GM19025 (cell line): Measurements from ENCODE around the gene IPO8.
"Not testable (repeated sequence)": the region's sequence is repeated elsewhere in the genome, so short reads cannot be mapped to it uniquely, and the experiment has no call there.

Experiments
- ATAC-seq: cut with Tn5 transposase; IDR thresholded peaks from one replicate; pipeline ENCODE4 v1.9.1; 2021; ENCODE audit warnings: mild to moderate bottlenecking, low read depth, moderate library complexity; ENCODE audit not compliant: unreplicated experiment

The IPO8 gene

DNA sequence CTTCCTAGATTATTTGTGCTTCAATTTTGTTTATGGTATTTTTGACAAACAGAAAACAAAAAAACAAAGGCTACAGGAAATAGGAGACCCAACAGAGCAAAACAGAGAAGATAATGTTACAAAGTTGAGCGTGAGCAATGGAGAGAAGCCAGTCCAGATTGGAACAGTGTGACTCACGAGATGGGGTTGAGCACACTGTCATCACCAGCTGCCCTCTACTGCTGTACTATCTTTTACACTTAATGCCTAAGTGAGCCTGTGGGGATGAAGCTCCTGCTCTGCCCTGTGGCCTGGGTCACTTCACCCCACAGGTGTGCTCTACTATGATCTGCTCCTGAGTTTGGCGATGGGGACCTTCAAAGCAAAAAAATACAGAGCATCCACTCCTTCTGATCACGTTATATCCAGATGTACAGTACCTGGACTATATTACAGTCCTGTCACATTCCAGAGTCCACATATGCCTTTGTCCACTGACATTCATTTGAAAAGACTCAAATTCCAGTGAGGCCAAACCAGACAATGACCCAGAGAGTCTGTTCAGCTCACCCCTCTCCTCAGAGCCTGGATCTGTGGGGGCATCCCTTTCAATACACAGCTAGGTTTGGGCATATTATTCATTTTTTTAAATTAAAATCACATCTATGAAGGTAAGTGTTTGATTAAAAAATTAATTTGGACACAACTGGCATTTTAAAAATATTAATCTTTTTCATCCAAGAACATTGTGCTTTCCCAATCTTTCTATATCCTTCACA is 4.4 kb downstream of the IPO8 start:
- no peak for ATAC-seq

DNA sequence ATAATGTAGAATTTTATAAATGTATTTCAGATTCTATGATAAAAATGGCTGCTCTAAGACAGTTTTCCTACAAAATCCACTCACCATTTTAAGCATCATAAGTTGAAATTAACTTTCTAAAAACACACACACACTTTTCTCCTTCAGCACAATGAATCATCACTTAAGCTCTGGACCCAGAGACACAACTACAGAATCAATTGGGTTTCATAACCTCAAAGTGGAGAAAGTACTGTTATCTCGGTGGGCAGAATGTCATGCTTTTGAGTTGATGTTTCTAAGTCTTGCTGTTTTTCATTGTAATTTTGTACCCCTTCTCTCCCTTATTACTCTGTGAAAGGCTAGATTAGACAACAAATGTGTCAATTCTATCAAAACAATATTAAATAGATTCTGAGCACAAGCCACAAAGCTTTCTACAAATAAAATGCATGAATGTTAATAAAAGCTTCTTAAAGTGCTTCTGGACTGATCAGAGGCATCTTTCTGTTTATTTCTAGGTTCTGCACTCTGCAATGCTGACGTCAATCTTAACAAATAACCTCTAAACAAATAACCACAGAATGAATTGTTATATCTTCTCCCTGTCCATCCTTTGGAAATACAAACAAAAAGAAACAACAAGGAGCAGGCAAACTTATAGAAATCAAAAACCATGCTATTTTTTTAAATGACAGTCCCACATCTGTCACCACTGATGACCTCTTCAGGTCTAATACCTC is 8.2 kb downstream of the IPO8 start:
- ATAC-seq = no peak

DNA sequence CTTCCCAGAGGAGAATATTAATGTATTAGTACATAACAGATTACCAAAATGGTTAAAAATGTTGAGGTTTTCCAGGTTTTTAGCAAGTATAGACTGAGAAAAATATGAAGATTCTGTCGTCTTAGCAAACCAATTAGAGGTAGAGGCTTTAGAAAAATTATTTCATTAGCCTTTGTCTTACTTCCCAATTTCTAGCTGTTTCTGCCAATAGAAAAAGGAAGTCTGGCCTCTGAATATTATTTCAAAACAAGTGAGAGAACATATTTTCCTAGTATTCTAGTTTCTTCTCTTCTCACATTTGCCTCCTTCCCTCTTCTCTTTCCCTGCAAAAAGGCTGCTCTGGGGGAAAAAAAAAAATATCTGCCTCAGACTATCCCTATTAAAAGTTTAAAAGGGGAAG is 16.4 kb downstream of the IPO8 start:
- ATAC-seq = no peak

DNA sequence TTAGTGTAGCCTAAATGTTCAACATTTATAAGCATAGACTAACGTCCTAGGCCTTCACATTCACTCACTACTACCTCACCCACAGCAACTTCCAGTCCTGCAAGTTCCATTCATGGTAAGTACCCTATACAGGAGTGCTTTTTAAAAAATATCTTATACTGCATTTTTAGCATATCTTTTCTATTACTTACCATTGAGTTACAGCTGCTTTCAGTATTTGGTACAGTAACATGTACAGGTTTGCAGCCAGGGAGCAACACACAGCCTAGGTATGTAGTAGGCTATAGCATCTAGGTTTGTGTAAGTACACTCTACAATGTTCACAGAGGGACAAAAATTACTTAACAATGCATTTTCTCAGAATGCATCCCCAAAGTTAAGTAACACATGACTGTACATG is 17.4 kb downstream of the IPO8 start:
- ATAC-seq = no peak

DNA sequence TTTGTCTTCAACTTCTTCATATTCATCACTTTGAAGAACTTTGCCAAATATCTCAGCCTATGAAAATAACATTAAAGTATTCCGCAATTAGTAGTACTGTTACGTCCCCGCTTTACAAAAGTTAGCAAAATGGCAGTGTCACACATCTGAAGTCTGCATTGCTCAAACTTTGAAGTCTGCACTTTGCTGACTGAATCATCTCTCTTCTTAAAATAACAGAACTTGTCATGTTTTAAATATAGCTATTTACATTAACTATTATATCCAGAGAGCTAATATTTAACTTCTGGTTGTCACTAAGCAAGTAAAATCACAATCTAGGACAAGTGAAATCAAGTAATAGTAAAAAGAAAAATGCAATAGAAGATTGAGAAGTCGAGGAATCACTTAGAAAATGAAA is 34.5 kb downstream of the IPO8 start:
- ATAC-seq = no peak

DNA sequence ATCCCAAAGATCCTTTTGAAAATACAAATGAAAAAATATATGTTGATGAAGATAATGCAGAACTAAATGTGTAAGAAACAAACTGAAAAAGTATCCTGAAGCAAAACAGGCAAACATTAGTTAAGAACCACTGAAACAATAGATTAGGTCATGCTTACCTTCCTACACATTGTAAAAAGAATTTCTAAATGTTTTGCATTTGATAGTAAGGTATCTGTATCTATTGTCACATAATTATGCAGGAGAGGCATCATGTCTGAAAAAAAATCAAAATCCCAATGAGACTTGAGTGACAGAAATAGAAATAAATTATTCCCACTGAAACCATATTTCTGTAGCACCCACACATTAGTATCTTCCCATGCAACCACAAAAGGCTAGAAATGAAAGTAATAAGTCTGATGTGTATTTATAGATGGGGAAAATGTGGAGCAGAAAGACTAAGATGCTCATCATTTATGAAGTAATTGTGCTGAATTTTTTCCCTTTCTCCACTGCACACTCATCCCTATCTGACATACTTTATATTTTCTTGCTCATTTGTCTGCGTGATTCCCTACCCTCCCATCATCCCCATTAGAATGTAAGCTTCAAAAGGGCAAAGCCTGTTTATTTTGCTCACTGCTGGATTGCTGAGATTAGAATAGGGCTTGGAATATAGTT is 43.5 kb downstream of the IPO8 start:
- no peak for ATAC-seq

DNA sequence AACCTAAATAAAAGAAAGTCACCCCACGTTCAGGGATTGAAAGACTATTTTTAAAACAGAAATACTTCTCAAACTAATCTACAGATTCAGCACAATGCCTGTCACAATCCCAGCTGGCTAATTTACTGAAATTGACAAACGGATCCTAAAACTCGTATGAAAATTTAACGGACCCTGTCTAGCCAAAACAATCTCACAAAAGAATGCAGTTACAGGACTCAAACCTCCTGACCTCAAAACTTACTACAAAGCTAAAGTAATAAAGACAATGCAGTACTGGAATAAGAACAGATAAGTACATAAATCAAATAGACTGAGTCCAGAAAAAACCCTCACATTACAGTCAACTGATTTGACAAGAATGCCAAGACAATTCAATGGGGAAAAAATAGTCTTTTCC is 48.8 kb downstream of the IPO8 start:
- ATAC-seq = no peak

DNA sequence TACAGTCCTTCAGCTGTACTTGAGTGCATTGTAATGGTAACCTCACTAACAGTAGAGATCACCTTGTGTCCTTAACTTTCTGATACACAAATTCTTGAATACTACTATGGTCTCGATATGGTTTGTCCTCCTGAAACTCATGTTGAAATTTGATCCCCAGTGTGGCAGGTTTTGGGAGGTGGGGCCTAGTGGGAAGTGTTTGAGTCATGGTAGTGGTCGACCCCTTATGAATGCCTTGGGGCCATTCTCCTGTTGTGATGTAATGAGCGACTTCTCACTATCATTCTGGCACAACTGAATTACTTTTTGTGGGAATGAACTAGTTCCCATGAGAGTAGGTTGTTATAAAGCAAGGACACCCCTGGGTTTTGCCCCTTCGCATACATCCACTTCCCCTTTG is 52.3 kb downstream of the IPO8 start:
- ATAC-seq = no peak

DNA sequence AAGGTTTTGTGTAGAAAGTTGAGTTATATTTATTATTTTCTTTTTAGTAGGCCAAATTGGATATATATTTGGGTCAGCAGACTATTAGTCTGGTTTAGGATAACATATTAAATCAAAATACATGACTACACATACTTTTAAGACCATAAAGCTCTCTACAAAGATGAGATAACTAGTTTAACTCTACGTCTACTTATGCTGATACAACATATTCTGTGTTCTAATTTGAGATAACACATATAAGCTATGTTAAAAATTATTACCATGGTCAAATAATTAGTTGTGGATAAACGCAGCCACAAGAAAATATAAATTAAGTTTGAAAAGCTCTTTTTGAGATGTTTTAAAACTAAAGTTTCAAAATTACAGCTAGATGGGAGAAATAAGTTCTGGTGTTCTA is 55.3 kb downstream of the IPO8 start:
- ATAC-seq = no peak

DNA sequence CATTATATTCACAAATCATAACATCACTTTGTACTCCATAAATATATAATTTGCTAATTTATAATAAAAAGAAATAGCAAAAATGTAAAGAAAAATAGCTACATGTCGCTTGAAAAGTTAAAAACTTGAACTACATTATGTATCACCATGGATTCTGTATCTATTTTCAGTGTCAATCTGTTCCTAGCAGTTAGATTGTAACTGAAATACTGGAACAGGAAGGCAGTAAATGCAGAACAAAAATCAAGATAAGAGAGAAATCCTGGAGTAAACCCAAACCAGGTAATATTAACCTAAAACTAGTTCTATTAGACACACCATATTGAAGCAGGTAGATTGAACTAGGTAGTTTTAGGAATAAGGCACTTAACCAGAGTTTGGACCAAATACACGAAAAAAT is 60.3 kb downstream of the IPO8 start:
- no peak for ATAC-seq

DNA sequence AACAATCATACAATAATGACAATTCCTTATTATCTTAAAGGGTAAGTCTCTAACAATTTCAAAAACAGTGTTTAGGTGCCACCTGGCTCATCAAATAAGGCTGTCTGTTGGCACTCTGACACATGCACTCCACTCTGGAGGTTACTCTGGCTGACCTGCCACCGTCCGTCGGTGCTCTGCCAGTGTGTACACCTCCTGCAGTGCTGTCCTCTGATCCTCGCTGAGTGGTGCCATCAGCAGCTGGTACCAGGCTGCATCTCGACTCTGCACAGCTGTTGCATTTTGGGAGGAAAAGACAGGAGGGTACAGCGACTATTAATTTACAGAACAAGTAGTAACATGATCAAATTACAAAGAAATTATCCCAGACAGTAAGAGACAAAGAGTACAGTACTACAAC is 63.9 kb downstream of the IPO8 start:
- no peak for ATAC-seq

DNA sequence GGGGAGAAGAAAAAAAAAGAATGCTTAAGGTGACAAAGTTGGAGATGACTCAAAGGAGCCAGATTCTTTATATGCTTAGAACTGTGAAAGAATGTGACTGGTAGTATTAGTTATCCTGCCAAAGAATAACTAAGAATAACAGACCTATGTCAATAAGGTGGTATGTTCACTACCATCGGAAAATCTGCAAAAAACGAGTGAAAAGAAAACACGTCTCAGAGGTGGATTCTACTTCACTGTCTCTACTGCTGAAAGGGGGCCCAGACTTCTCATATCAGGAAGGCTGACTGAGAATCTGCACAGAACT is 64.7 kb downstream of the IPO8 start:
- ATAC-seq = no peak

DNA sequence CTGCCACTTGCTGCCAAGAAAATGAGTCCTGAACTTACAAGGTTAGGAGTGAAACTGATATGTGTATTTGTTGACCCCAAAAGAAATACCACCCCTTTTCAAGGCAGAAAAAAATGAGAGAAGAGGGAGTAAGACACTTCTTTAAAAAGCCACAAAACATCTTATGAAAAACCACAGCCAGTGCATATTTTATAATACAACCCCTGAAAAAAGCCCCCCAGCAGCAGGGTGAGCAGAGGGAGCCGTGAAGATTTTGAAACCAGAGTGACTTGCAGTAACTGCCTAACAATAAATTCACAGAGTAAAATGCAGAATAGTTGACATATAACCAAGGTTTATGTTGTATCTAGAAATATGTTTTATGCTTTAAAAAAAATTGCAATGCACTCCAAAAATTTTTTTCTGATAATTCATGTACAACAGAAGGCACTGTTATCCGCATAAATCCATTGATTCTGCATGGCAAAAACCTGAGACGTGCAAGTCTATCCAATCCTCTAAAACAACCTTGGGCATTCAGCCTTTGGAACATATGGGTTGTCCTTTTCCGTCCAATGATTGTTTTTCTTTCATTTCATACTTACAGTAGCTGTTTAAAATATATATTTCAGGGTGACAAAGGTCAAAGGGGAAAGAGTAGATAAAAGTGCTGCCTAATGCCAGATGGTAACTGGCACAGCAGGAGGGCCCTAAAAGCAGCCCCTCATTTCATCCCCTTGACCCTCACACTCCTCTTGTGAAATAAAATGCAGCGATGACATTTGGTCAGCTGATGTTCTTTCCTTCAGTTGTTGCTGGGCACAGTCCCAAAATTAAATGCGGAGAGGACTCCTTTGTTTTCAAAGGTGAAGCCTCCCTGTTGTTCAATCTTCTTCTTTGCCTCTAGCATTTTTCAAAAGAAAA is 65.3 kb downstream of the IPO8 start:
- ATAC-seq = no peak

DNA sequence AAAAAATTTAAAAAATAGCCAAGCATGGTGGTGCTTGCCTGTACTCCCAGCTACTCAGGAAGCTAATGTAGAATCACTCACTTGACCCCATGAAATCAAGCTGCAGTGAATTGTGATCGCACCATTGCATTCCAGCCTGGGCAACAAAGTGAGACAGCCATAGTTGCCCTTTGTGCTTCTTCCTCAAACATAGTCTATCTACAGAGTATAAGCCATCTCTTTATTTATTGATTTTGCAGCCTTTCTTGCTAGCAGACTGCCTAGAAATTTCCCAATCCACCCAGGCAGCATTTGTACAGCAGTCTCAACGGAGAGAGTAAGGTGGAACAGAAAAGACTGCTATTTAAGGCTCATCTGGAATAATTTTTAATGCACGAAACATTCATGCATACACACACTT is 68.8 kb downstream of the IPO8 start:
- ATAC-seq = no peak

DNA sequence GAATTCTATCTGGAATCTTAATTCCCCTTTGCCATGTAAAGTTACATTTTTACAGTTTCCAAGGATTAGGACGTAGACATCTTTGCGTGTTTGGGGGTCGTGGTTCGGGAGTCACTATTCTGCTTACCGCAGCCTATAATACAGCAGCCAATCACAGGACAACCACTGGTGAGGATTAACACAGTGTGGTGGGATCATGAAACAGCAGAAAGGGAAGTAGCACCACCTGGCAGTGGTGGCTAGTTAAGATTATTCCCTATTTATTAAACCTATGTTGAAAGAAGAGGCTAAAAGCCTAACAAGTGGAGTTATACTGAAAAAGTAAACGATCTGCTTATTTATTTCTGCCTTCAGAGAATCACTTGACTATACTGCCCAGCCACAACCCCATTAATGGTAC is 71.7 kb downstream of the IPO8 start:
- no peak for ATAC-seq

DNA sequence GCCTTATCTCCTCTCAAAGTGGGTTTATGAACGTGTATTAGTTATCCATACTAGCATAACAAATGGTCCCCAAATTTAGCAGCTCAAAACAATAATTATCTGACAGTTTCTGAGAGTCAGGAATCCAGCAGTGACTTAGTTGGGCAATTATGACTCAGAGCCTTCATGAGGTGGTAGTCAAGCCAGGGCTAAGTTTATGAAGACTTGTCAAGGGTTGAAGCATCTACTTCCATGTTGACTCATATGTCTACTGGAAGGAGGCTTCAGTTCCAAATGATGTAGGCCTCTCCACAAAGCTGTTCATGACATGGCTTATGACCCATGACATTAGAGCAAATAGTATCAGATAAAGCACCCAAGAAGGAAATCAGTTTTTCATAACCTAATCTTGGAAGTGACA is 73.2 kb downstream of the IPO8 start:
- ATAC-seq = peak; percentile 64

DNA sequence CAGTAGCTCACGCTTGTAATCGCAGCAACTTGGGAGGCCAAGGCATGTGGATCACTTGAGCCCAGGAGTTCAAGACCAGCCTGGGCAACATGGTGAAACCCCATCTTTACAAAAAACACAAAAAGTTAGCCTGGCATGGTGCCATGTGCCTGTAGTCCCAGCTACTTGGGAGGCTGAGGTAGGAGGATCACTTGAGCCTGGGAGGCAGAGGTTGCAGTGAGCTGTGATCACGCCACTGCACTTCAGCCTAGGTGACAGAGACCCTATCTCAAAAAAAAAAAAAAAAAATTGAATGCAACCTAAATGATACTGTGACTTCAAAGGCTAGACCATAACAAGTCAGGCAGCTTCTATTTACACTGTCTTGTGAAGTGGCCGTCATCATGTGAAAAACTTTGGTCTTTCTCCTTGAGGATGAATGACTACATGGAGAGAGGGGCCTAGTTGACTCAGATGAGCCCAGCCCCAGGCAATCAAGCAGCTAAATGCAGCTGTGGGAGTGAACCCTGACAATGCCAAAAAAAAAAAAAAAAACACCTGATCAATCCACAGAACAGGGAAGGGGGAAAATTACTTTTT is 73.9 kb downstream of the IPO8 start:
- ATAC-seq = not testable (repeated sequence)

DNA sequence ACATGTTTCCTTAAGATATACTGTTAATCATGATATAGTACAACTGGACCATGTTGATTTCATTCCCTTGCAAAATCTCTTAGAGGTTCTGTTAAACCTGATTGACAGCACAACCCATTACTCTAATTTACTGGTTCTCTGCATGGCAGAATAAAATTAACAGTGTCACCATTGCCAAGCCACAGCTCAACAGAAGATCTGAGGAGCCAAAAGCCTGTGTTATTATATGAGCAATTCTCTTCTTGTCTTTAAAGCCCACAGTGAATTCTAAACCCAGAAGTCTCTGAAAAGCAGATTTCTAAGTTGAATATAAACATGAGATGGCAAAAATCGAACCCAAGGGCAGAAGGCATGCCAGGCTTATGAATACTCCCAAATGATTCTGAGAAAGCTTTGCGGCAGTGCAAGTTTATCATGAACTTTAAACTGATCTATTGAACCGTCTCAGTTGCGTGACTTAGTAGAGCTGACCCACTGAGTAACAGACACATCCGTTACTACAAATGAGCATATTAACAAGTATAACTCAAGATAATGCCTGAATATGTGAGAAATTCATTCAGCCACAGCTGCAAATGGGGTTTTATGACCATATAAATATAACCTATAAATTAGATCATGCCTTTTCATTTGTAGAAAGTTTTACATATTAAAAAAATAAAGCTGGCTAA is 78.2 kb downstream of the IPO8 start:
- ATAC-seq = no peak

DNA sequence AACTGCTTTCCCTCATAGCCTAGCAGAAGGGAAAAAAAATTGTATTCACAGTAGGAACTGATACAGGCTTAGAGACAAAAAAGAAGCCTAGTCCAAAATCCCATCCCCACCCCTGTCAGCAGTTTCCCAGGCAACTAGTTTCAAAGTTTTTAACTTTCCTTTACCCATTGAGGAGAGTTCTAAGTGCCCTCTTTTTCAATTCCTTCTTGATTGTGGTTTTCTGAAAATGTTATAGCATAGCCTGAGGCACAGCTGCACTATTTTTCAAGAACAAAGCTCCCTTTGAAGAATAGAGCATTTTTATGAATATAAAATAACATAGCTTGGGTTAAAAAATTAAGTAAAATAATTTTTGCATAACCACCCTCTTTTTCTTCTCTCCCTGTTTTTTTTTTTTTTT is 81.6 kb downstream of the IPO8 start:
- ATAC-seq = no peak
